ENCODE results near the gene PDC. TPM values are rescaled to one million over a fixed set of nuclear protein-coding genes. Genes with fewer than 3 reads are reported as not detected.

The PDC gene
- total RNA-seq, 4 donors from 2014 or later: not detected

- no peak for DNase-seq (ENCODE audit: low spot score in 2 of 2)
- H3K4me3 ChIP-seq (ENCODE audit: low read depth, poor library complexity, severe bottlenecking): no peak overlapping the region
- intact Hi-C loops (cut with DNase I; ENCODE audit: low total_unique reads): no loop called here
- WGBS, 2 donors: 93 to 94% methylated on average over 2 of the region's 2 CpGs
- TF ChIP-seq POLR2A (IDR thresholded peaks at IDR 0.05): no peak
- TF ChIP-seq CTCF (IDR thresholded peaks at IDR 0.05): no peak
These were observed 30.4 kb upstream of the PDC start for GRCh38 chr1:186491336-186491735.

GRCh38 chr1:186487163-186487562 is 26.2 kb upstream of the PDC start:
- TF ChIP-seq POLR2A (IDR thresholded peaks at IDR 0.05) (no peak), CTCF (IDR thresholded peaks at IDR 0.05) (no peak)
- no peak for DNase-seq (ENCODE audit: low spot score in 2 of 2)
- intact Hi-C loops (cut with DNase I; ENCODE audit: low total_unique reads): loop anchor here (5.0 kb wide), 1 partner anchor 495 kb away; no protein-coding TSS in a partner anchor
- 93 to 99% methylated on average over 2 of the region's 2 CpGs for WGBS, 2 donors
- H3K4me3 ChIP-seq (ENCODE audit: low read depth, poor library complexity, severe bottlenecking): no peak overlapping the region

- intact Hi-C loops (cut with DNase I; ENCODE audit: low total_unique reads): loop anchor here (5.0 kb wide), 1 partner anchor 496 kb away; no protein-coding TSS in a partner anchor
- TF ChIP-seq POLR2A (IDR thresholded peaks at IDR 0.05) (no peak), CTCF (IDR thresholded peaks at IDR 0.05) (no peak)
- DNase-seq (ENCODE audit: low spot score in 2 of 2): no peak
- WGBS, 2 donors: 57 to 73% methylated on average over 1 of the region's 1 CpG
- H3K4me3 ChIP-seq (ENCODE audit: low read depth, poor library complexity, severe bottlenecking): no peak overlapping the region
These were observed 25.1 kb upstream of the PDC start for GRCh38 chr1:186486061-186486460.

- 43 to 47% methylated on average over 2 of the region's 2 CpGs for WGBS, 2 donors
- H3K4me3 ChIP-seq (ENCODE audit: low read depth, poor library complexity, severe bottlenecking): no peak overlapping the region
- no peak for TF ChIP-seq CTCF (IDR thresholded peaks at IDR 0.05)
- TF ChIP-seq POLR2A (IDR thresholded peaks at IDR 0.05): no peak
- intact Hi-C loops (cut with DNase I; ENCODE audit: low total_unique reads): no loop called here
- DNase-seq (ENCODE audit: low spot score in 2 of 2): no peak
These were observed 22.6 kb upstream of the PDC start for GRCh38 chr1:186483561-186483960.

GRCh38 chr1:186482661-186483255 is 21.8 kb upstream of the PDC start:
- intact Hi-C loops (cut with DNase I; ENCODE audit: low total_unique reads): no loop called here
- 2 to 3% methylated on average over 4 of the region's 4 CpGs for WGBS, 2 donors
- peak; percentile 16 to 77 for DNase-seq (ENCODE audit: low spot score in 2 of 2)
- no peak for TF ChIP-seq CTCF (IDR thresholded peaks at IDR 0.05)
- no peak for TF ChIP-seq POLR2A (IDR thresholded peaks at IDR 0.05)
- no peak overlapping the region for H3K4me3 ChIP-seq (ENCODE audit: low read depth, poor library complexity, severe bottlenecking)
